NB4 (cell line): Measurements from ENCODE around the gene ITM2C.

Experiments used
- CTCF ChIP-seq: IDR thresholded peaks from one replicate; pipeline ENCODE4 v1.5.1; 2012; ENCODE audit warnings: low read depth, low read length
- MAX ChIP-seq: IDR thresholded peaks from 2 replicates; pipeline ENCODE4 v1.6.1; 2011; ENCODE audit warnings: low read depth, low read length
- POLR2A ChIP-seq: IDR thresholded peaks from 2 replicates; pipeline ENCODE4 v1.6.1; 2011; ENCODE audit warnings: mild to moderate bottlenecking; ENCODE audit not compliant: insufficient read length; ENCODE audit errors: extremely low read depth

GRCh38 chr2:230899786-230900185 lies 35.0 kb downstream of the ITM2C start:
- TF ChIP-seq CTCF (no peak), POLR2A (no peak), MAX (no peak)
